ENCODE results near the gene PRKCB. TPM values are rescaled to one million over a fixed set of nuclear protein-coding genes. Genes with fewer than 3 reads are reported as not detected.

The PRKCB gene
- polyA plus RNA-seq, 1 experiment, result not detected

DNA sequence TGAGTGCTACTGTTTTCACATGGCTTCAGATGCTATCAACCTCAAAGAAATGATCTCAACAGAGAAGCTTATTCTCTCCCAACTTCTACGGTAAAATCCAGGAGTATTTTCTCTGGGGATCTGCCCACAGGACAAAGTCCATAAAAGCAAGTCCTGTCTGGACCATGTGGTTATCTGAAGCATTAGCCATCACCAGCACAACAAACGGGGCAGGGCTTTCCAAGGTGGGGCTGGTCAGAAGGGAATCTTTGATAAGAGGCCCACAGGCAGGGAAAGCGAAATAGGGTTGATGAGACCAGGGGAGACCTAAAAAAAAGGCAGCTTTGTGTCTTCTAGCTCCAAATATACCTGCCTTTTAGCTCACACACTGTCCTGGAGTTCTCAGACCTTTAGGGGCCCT is 381.7 kb downstream of the PRKCB start:
- no peak for DNase-seq (ENCODE audit: low read depth)
- ChIA-PET POLR2A (no interaction called here), CTCF (interaction anchor here (1.0 kb wide), 1 partner anchor 9 kb away, joined by 3 read pairs; no protein-coding TSS in a partner anchor)
- no peak overlapping the region for H3K4me3 ChIP-seq (ENCODE audit: low read depth, low read length)
- no peaks in the 10 kb centered on the region for H3K27me3 ChIP-seq (ENCODE audit: control insufficient read depth, insufficient read depth, low read length)
- H3K36me3 ChIP-seq (ENCODE audit: control insufficient read depth, insufficient read depth, low read length), result no peaks in the 10 kb centered on the region
- TF ChIP-seq, protein P1, sequence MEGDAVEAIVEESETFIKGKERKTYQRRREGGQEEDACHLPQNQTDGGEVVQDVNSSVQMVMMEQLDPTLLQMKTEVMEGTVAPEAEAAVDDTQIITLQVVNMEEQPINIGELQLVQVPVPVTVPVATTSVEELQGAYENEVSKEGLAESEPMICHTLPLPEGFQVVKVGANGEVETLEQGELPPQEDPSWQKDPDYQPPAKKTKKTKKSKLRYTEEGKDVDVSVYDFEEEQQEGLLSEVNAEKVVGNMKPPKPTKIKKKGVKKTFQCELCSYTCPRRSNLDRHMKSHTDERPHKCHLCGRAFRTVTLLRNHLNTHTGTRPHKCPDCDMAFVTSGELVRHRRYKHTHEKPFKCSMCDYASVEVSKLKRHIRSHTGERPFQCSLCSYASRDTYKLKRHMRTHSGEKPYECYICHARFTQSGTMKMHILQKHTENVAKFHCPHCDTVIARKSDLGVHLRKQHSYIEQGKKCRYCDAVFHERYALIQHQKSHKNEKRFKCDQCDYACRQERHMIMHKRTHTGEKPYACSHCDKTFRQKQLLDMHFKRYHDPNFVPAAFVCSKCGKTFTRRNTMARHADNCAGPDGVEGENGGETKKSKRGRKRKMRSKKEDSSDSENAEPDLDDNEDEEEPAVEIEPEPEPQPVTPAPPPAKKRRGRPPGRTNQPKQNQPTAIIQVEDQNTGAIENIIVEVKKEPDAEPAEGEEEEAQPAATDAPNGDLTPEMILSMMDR (IDR thresholded peaks at IDR 0.05; ENCODE audit: insufficient read depth, low read depth, low read length), result no peak

GRCh38 chr16:24218299-24218698 is 382.5 kb downstream of the PRKCB start:
- Histone ChIP-seq H3K27me3 (ENCODE audit: control insufficient read depth, insufficient read depth, low read length) (no peaks in the 10 kb centered on the region), H3K4me3 (ENCODE audit: low read depth, low read length) (no peak overlapping the region), H3K36me3 (ENCODE audit: control insufficient read depth, insufficient read depth, low read length) (no peaks in the 10 kb centered on the region)
- ChIA-PET CTCF (no interaction called here), POLR2A (no interaction called here)
- no peak for DNase-seq (ENCODE audit: low read depth)
- TF ChIP-seq, protein P1 (IDR thresholded peaks at IDR 0.05; ENCODE audit: insufficient read depth, low read depth, low read length), result no peak

GRCh38 chr16:24221219-24221618 is 385.4 kb downstream of the PRKCB start:
- H3K36me3 ChIP-seq (ENCODE audit: control insufficient read depth, insufficient read depth, low read length), result no peaks in the 10 kb centered on the region
- POLR2A ChIA-PET, result no interaction called here
- TF ChIP-seq, protein P1 (IDR thresholded peaks at IDR 0.05; ENCODE audit: insufficient read depth, low read depth, low read length), result no peak
- H3K27me3 ChIP-seq (ENCODE audit: control insufficient read depth, insufficient read depth, low read length), result no peaks in the 10 kb centered on the region
- CTCF ChIA-PET, result no interaction called here
- no peak overlapping the region for H3K4me3 ChIP-seq (ENCODE audit: low read depth, low read length)
- DNase-seq (ENCODE audit: low read depth), result no peak

- ChIA-PET POLR2A (no interaction called here), CTCF (no interaction called here)
- Histone ChIP-seq H3K4me3 (ENCODE audit: low read depth, low read length) (no peak overlapping the region), H3K27me3 (ENCODE audit: control insufficient read depth, insufficient read depth, low read length) (no peaks in the 10 kb centered on the region), H3K36me3 (ENCODE audit: control insufficient read depth, insufficient read depth, low read length) (no peaks in the 10 kb centered on the region)
- DNase-seq (ENCODE audit: low read depth), result no peak
- TF ChIP-seq, protein P1 (IDR thresholded peaks at IDR 0.05; ENCODE audit: insufficient read depth, low read depth, low read length), result no peak
Measured at GRCh38 chr16:24228514-24228913, 392.7 kb downstream of the PRKCB start.

DNA sequence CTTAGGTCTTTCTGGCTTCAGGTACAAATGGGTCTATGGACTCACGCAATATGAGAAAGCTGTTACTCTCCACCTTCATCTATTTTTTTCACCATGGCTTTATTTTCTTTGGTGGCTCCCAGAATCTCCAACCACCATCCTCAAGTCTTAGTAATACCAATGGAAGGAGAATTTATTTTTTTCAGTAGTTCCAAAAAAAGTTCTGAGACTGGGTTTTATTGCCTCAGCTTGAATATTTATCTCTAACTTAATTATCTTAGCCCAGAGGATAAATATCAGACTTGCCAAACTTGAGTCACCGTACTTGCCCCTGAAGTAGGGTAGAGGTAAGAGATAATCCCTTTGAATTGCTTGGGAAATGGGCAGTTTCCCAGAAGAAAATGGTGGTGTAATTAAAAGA is 397.2 kb downstream of the PRKCB start:
- no peak for DNase-seq (ENCODE audit: low read depth)
- TF ChIP-seq, protein P1 (IDR thresholded peaks at IDR 0.05; ENCODE audit: insufficient read depth, low read depth, low read length), result no peak
- Histone ChIP-seq H3K4me3 (ENCODE audit: low read depth, low read length) (no peak overlapping the region), H3K27me3 (ENCODE audit: control insufficient read depth, insufficient read depth, low read length) (no peaks in the 10 kb centered on the region), H3K36me3 (ENCODE audit: control insufficient read depth, insufficient read depth, low read length) (no peaks in the 10 kb centered on the region)
- ChIA-PET CTCF (no interaction called here), POLR2A (no interaction called here)

Measured in BJ (cell line).